Measurements from ENCODE around the gene ZYG11B. TPM values are rescaled to one million over a fixed set of nuclear protein-coding genes. Genes with fewer than 3 reads are reported as not detected.
"Not testable (repeated sequence)": the region's sequence is repeated elsewhere in the genome, so short reads cannot be mapped to it uniquely, and the experiment has no call there.

Gene ZYG11B
- total RNA-seq, 2 donors from 2014 or later, result 20.5 to 26.6 TPM

DNA sequence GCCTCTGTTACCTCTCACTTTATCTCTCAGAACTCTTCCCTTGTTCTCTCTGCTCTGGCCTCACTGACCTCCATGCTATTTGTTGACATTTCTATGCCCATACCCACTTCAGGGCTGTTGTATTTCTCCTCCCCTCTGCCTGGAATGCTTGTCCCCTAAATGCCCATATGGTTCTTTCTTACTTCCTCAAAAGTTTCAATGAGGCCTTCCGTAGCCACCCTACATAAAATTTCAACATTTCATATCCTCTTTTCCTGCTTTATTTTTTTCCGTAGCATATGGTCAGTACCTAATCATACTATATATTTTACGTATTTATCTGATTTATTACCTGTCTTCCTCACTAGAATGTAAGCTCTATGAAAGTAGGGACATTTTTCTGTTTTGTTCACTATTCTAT is 69.2 kb downstream of the ZYG11B start:
- no peaks in the 10 kb centered on the region for H3K27me3 ChIP-seq
- H3K4me1 ChIP-seq, result no peaks in the 10 kb centered on the region
- H3K36me3 ChIP-seq, result no peaks in the 10 kb centered on the region
- no peak overlapping the region for H3K9ac ChIP-seq (ENCODE audit: low read depth in 2 of 2, low read length in 2 of 2)
- H3K4me3 ChIP-seq, result no peak overlapping the region
- intact Hi-C loops (cut with DNase I), result no loop called here
- no peak for DNase-seq
- H3K9me3 ChIP-seq, result no peaks in the 10 kb centered on the region
- TF ChIP-seq, protein P1, sequence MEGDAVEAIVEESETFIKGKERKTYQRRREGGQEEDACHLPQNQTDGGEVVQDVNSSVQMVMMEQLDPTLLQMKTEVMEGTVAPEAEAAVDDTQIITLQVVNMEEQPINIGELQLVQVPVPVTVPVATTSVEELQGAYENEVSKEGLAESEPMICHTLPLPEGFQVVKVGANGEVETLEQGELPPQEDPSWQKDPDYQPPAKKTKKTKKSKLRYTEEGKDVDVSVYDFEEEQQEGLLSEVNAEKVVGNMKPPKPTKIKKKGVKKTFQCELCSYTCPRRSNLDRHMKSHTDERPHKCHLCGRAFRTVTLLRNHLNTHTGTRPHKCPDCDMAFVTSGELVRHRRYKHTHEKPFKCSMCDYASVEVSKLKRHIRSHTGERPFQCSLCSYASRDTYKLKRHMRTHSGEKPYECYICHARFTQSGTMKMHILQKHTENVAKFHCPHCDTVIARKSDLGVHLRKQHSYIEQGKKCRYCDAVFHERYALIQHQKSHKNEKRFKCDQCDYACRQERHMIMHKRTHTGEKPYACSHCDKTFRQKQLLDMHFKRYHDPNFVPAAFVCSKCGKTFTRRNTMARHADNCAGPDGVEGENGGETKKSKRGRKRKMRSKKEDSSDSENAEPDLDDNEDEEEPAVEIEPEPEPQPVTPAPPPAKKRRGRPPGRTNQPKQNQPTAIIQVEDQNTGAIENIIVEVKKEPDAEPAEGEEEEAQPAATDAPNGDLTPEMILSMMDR (IDR thresholded peaks at IDR 0.05), result no peak
- no peak overlapping the region for H3K27ac ChIP-seq

GRCh38 chr1:52798331-52798730 is 72.1 kb downstream of the ZYG11B start:
- intact Hi-C loops (cut with DNase I), result no loop called here
- H3K9ac ChIP-seq (ENCODE audit: low read depth in 2 of 2, low read length in 2 of 2), result no peak overlapping the region
- no peak overlapping the region for H3K27ac ChIP-seq
- no peak overlapping the region for H3K4me3 ChIP-seq
- H3K9me3 ChIP-seq, result no peaks in the 10 kb centered on the region
- no peaks in the 10 kb centered on the region for H3K36me3 ChIP-seq
- H3K4me1 ChIP-seq, result no peaks in the 10 kb centered on the region
- TF ChIP-seq, protein P1 (IDR thresholded peaks at IDR 0.05), result no peak
- DNase-seq, result no peak
- H3K27me3 ChIP-seq, result no peaks in the 10 kb centered on the region

DNA sequence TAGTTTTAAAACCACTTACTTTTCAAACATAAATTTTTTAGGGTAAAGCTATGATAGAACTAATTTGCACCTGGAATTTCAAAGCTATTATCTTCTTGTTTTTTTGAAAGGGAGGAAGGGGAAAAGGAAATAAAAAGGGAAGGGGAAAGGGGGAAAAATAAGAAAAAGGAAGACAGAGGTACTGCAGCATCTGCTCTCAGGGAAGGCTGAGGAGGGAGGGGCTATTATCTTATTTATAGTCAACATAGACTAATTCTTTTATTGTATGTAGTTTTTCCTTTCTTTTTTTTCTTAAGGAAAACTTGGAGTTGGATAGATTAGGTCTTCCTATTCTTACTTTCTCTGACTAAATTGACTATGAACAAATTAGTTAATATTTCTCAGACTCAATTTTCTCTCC is 74.8 kb downstream of the ZYG11B start:
- no peak for DNase-seq
- Histone ChIP-seq H3K9me3 (no peaks in the 10 kb centered on the region), H3K27me3 (no peaks in the 10 kb centered on the region), H3K4me1 (no peaks in the 10 kb centered on the region), H3K4me3 (no peak overlapping the region), H3K9ac (ENCODE audit: low read depth in 2 of 2, low read length in 2 of 2) (no peak overlapping the region), H3K27ac (no peak overlapping the region), H3K36me3 (no peaks in the 10 kb centered on the region)
- TF ChIP-seq, protein P1 (IDR thresholded peaks at IDR 0.05), result no peak
- intact Hi-C loops (cut with DNase I), result no loop called here

DNA sequence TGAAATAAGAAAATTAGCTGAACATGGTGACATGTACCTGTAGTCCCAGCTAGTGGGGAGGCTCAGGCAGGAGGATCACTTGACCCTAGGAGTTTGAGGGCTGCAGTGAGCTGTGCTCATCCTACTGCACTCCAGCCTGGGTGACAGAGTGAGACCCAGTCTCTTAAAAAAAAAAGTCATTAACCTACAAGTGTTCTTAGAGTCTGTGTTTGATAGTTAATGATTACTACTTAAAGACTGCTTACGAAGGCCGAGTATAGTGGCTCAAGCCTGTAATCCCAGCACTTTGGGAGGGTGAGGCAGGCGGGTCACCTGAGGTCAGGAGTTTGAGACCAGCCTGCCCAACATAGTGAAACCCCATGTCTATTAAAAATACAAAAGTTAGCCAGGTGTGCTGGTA is 77.8 kb downstream of the ZYG11B start:
- H3K4me3 ChIP-seq; intact Hi-C loops (cut with DNase I); H3K9ac ChIP-seq (ENCODE audit: low read depth in 2 of 2, low read length in 2 of 2); DNase-seq; H3K9me3 ChIP-seq; H3K27ac ChIP-seq; H3K4me1 ChIP-seq; H3K36me3 ChIP-seq; H3K27me3 ChIP-seq: not testable (repeated sequence)

DNA sequence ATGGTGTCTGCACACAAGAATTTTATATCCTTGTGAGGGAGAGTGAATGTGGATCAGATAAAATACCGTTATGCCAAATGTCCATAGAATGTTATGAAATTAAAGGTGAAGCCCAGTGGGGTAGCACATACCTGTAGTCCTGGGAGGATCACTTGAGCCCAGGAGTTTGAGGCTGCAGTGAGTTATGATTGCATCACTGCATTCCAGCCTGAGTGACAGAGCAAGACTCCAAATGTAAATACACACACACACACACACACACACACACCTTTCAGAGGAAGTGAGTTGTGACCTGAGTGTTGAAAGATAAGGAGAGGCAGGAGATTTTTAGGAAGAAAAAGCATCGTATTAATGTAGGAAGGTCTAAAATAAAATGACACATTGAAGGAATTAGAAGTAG is 88.2 kb downstream of the ZYG11B start:
- no peaks in the 10 kb centered on the region for H3K4me1 ChIP-seq
- no peak for DNase-seq
- H3K27ac ChIP-seq, result no peak overlapping the region
- H3K9me3 ChIP-seq, result no peaks in the 10 kb centered on the region
- intact Hi-C loops (cut with DNase I), result no loop called here
- H3K36me3 ChIP-seq, result peaks cover 16% of the 10 kb centered on the region
- no peaks in the 10 kb centered on the region for H3K27me3 ChIP-seq
- H3K9ac ChIP-seq (ENCODE audit: low read depth in 2 of 2, low read length in 2 of 2), result no peak overlapping the region
- no peak overlapping the region for H3K4me3 ChIP-seq
- TF ChIP-seq, protein P1 (IDR thresholded peaks at IDR 0.05), result no peak

- DNase-seq; H3K36me3 ChIP-seq; intact Hi-C loops (cut with DNase I): not testable (repeated sequence)
Measured at GRCh38 chr1:52820830-52821229, 94.6 kb downstream of the ZYG11B start.

DNA sequence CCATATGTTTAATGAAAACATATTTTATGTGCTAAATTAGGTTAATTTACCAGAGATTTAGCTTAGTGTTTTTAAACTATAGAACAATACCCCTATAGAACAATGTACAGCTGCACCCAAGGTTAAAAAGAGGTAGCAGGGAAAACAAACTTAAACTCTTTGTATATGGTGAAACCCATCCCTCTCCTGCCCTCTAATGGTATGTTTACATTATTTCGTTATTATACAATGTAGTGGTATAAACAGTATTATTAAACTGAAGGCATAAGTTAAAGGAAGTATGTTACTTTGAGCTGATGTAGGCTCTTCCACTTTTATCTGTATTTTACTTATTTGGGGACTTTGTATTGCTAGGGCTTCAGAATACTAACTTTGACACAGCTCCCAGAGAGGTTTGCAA is 99.6 kb downstream of the ZYG11B start:
- intact Hi-C loops (cut with DNase I), result no loop called here
- H3K4me1 ChIP-seq, result no peaks in the 10 kb centered on the region
- TF ChIP-seq, protein P1 (IDR thresholded peaks at IDR 0.05), result no peak
- H3K27ac ChIP-seq, result no peak overlapping the region
- H3K4me3 ChIP-seq, result no peak overlapping the region
- DNase-seq, result no peak
- H3K36me3 ChIP-seq, result no peaks in the 10 kb centered on the region
- H3K9me3 ChIP-seq, result no peaks in the 10 kb centered on the region
- no peak overlapping the region for H3K9ac ChIP-seq (ENCODE audit: low read depth in 2 of 2, low read length in 2 of 2)
- no peaks in the 10 kb centered on the region for H3K27me3 ChIP-seq

More at GRCh38 chr1:52820830-52821229, 94.6 kb downstream of the ZYG11B start:
- H3K4me3 ChIP-seq; H3K9me3 ChIP-seq; H3K4me1 ChIP-seq; H3K9ac ChIP-seq (ENCODE audit: low read depth in 2 of 2, low read length in 2 of 2); H3K27ac ChIP-seq; H3K27me3 ChIP-seq: not testable (repeated sequence)

All from colonic mucosa (tissue), 4 donors.